NCI-H2107 (cell line): ENCODE results near the gene PSMC3IP.

ENCODE experiments used
- DNase-seq: peaks from one replicate; lab custom pipeline; 2025; lab: John Stamatoyannopoulos, UW

Gene PSMC3IP

DNA sequence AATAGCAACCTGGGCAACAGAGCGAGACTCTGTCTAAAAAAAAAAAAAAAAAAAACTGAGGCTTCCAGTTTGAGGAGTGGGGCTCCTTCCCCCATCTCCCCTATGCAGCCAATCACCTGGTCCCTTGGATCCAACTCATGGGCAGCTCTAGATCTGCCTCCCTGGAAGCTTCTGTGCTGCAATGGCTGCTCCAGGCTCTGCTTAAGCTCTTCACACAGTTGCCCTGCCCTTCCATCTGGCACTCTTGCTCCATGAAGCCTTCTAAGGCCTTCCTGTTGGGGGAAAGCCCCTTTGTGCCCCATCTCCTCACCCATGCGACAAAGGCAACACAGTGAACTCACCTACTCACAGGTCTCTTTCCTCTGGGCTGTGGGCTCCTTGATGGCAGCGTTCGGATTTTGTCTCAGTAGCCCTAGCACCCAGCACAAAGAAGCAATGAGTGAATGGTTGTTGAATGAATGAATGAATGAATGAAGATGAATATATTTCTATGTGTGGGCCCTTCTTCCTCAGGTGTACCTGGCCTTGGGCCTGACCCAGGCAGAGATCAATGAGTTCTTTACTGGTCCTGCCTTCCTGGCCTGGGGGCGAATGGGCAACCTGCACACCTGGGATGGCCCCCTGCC, 39.6 kb downstream of the PSMC3IP start:
- DNase-seq: no peak

DNA sequence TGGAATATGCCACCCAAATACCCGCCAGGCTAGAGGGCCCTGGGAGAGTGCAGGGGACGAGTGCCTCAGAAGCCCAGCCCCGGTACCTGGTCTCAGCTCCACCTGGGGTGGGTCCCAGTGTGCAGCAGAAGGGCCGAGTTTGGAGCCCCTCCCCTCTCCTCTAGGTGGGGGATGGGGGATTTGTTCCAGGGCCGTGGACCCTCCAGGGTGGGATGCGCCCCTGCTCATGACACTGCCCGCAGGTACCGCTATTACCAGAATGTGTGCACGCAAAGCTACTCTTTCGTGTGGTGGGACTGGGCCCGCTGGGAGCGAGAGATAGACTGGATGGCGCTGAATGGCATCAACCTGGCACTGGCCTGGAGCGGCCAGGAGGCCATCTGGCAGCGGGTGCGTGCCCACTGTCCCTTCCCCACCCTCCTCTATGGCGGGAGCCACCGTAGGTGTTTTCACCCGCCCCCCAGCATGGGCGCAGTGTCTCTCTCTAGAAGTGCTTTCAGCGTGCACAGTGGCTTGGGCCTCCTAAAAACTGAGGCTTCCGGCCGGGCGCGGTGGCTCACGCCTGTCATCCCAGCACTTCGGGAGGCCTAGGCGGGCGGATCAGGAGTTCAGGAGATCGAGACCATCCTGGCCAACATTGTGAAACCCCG, 40.2 kb downstream of the PSMC3IP start:
- no peak for DNase-seq

DNA sequence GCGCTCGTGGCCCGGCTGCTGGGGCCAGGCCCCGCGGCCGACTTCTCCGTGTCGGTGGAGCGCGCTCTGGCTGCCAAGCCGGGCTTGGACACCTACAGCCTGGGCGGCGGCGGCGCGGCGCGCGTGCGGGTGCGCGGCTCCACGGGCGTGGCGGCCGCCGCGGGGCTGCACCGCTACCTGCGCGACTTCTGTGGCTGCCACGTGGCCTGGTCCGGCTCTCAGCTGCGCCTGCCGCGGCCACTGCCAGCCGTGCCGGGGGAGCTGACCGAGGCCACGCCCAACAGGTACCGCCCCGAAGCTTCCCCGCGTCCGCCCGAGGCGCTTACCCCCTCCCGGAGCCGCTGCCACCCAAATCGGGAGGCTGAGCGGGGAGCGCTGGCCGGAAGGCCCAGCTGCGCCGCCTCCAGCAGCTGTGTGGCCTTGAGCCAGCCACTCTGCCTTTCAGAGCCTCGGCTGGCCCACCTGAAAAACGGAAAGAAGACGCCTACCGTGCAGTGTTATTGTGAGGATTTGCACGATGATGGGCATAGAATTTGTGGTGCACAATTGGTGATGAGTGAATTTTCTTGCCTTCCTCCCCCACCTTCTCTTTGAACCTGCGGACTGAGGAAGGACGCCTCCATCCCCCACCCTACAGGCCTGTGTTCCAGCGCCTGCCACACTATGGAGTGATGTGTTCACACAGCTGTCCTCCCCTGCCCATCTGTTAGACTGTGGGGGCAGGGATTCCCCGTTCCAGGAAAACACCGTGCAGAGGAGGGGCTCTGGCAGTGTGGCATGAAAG, 41.0 kb downstream of the PSMC3IP start:
- peak; percentile 57 for DNase-seq

DNA sequence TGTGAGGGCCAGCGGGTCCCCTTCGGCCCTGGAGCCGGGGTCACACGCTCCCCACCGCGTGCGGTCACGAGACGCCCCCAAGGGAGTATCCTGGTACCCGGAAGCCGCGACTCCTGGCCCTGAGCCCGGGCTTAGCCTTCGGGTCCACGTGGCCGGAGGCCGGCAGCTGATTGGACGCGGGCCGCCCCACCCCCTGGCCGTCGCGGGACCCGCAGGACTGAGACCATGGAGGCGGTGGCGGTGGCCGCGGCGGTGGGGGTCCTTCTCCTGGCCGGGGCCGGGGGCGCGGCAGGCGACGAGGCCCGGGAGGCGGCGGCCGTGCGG, 41.5 kb downstream of the PSMC3IP start, which contains the start of gene NAGLU:
TSS of gene NAGLU (plus strand) at position 194 of the 324 bp plus-strand sequence. CDS start at position 226, 32 bp downstream.
- DNase-seq: peak; percentile 60

DNA sequence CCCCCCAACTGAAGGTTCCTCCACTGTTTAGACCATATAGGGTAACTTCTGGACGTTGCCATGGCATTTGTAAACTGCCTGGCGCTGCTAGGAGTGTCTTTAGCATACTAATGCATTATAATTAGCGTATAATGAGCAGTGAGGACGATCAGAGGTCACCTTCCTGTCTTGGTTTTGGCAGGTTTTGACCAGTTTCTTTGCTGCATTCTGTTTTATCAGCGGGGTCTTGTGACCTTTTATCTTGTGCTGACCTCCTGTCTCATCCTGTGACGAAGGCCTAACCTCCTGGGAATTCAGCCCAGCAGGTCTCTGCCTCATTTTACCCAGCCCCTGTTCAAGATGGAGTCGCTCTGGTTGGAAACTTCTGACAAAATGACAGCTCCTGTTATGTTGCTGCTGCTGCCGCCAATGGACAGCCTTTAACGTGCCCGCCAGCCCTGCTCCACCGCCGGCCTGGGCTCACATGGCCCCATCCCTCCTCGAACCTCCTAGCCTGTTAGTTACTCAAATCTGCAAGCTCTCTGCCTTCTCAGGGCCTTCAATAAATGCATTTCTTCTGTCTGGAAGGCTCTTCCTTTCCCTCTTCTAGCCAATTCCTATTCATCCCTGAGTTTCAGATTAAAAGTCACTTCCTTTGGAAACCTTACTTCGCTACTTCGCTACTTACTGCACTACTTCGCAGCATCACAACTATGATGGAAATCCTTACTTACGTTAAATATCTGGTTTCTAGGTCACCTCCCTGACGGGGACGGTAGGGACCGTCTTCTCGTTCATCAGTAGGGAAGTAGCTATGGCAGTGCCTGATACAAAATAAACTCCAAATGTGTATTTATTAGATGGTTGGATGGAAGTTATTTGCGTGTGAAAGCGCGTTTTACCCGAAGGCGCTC, 42.1 kb downstream of the PSMC3IP start:
- no peak for DNase-seq

DNA sequence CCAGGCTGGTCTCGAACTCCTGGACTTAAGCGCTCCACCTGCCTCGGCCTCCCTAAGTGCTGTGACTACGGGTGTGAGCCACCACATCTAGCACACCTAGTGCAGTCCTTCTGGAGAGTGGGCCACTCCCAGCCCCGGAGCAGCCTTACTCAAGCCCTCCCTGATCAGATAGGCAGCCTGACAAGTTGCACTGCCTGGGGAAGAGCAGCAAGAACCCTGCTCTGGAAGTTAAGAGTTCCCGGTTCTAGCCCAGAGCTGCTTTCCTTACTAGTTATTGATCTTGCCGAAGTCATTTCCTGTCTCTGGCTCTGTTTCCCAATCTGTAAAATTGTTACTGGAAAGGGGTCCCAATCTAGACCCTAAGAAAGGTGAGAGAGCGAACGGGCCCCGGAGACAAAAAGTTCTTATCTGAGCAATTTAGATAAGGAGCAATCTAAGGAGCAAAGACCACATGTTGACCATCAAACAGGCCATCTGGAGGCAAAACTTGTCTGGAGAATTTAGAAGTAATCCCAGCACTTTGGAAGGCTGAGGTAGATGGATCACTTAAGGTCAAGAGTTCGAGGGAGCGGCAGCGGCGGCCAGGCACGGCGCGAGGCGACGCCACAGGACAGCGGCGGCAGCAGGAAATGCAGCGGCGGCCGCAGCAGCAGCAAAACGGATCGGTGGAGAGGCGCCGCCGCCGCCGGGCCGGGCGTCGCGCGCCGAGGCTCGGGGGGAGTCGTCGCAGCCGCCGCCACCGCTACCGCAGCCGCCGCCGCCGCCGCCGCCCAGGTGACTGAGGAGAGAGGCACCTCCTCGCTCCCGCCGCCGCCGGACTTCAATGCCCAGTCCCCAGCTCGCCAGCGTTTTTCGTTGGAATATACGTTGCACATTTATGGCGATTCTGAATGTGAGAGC, 45.8 kb downstream of the PSMC3IP start:
- DNase-seq: peak; percentile 17

DNA sequence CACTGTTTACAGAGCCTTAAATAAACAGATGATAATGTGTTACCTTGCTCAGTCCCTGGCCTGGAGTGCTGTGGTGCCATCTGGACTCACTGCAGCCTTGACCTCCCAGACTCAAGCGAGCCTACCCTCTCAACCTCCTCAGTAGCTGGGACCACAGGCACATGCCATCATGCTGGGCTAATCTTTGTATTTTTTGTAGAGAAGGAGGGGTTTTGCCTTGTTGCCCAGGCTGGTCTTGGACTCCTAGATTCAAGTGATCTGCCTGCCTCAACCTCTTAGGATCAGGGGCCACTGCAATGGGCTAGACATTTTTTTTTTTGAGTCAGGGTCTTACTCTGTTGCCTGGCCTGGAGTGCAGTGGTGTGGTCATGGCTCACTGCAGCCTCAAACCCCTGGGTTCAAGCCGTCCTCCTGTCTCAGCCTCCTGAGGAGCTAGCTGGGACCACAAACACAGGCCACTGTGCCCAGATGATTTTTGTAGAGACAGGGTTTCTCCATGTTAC, 46.5 kb downstream of the PSMC3IP start:
- no peak for DNase-seq

DNA sequence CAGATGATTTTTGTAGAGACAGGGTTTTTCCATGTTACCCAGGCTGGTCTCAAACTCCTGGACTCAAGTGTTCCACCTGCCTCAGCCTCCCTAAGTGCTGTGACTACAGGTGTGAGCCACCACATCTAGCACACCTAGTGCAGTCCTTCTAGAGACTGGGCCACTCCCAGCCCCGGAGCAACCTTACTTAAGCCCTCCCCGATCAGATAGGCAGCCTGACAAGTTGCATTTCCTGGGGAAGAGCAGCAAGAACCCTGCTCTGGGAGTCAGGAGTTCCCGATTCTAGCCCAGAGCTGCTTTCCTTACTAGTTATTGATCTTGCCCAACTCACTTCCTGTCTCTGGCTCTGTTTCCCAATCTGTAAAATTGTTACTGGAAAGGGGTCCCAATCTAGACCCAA, 48.5 kb downstream of the PSMC3IP start:
- DNase-seq: no peak

DNA sequence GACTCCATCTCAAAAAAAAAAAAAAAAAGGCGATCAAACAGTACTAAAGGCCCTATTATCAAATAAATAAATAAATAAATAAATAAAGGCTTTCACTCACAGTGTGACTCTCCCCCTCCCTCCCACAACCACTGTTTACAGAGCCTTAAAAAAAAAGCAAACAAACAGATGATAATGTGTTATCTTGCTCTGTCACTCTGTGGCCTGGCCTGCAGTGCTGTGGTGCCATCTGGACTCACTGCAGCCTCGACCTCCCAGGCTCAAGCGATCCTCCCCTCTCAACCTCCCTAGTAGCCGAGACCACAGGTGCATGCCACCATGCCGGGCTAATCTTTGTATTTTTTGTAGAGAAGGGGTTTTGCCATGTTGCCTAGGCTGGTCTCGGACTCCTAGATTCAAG, 49.6 kb downstream of the PSMC3IP start:
- DNase-seq: no peak

DNA sequence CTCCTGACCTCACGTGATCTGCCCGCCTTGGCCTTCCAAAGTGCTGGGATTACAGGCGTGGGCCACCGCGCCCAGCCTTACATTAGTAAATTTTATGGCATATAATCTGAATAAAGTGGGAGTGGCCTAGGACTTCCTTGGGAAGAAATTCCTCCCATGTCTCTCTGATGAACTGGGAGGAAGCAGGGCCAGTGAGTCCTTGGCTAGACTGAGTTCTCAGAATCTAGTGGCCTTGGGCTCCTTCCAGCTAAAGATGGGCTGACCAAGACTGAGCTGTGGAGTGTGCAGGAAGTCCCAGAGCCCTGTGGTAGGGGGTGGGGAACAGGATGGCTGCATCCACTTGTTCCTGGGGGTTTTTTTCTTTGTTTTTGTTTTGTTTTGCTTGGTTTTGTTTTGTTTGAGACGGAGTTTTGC, 51.5 kb downstream of the PSMC3IP start:
- no peak for DNase-seq

DNA sequence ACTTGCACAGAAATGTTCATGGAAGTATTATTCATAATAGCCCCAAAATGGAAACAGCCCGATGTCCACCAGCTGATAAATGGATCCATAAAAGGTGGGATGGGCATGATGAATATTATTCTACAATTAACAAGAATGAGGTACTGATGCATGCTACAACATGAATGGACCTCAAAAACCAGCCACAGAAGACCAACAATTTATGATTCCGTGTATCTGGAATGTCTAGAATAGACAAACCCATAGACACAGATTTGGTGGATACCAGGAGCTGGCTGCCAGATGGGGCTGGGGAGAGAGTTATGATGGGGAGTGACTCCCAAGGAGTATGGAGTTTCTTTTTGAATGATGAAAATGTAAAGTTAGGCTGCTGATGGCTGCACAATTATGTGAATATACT, 52.3 kb downstream of the PSMC3IP start:
- DNase-seq: no peak

DNA sequence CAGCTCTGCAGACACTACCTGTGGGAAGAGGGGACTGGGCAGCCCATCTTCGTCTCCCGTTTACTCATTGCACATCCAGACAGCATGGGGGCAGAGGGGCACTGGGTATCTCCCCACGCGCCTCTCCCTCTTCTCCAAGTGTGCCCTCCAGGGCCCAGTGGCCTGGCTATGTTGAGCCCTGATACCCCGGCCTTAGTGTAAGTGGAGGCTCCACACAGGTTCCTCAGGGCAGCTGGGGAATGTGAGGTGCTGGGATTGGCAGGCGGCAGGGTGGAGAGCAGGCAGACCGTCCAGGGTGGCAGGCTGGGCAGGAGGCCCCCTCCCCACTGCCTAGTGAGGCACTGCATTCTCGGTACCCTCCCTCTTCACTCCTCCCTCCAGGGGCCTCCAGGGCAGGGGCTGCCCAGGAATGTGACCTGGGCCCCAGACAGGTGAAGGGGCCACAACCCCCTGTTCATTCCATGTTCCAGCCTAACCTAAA, 54.7 kb downstream of the PSMC3IP start:
- no peak for DNase-seq
